HG03342 (cell line): ENCODE data around the gene SLC6A19.

Experiments used
- ATAC-seq: cut with Tn5 transposase; IDR thresholded peaks from one replicate; pipeline ENCODE4 v1.9.1; 2021; ENCODE audit warnings: mild to moderate bottlenecking, moderate library complexity; ENCODE audit not compliant: unreplicated experiment

SLC6A19 gene

DNA sequence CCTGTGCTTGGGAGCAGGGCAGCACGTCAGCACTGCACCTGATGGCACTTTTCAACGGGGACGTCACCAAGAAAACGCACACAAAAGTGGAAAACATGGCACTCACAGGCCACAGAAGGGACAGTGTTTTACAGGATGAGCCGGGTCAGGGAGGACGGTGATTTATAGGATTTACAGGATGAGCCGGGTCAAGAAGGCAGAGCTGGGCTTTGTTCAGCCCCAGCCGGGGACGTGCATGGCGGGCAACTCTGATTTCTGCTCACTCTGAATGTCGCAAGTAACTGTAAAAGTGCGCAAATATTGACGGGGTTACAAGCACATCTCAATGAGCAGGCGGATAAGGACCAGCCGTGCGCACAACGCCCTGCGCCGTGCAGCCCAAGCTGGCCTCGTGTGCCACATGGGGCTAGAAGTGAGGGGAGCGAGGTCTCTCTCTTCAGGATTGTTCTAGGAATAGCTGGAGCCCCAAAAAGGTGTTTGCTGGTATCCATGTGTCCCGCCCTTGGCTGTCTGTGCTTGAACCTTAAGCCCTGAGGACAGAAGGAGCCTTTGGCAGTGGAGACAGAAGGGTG, 40.2 kb downstream of the SLC6A19 start:
- ATAC-seq = no peak

DNA sequence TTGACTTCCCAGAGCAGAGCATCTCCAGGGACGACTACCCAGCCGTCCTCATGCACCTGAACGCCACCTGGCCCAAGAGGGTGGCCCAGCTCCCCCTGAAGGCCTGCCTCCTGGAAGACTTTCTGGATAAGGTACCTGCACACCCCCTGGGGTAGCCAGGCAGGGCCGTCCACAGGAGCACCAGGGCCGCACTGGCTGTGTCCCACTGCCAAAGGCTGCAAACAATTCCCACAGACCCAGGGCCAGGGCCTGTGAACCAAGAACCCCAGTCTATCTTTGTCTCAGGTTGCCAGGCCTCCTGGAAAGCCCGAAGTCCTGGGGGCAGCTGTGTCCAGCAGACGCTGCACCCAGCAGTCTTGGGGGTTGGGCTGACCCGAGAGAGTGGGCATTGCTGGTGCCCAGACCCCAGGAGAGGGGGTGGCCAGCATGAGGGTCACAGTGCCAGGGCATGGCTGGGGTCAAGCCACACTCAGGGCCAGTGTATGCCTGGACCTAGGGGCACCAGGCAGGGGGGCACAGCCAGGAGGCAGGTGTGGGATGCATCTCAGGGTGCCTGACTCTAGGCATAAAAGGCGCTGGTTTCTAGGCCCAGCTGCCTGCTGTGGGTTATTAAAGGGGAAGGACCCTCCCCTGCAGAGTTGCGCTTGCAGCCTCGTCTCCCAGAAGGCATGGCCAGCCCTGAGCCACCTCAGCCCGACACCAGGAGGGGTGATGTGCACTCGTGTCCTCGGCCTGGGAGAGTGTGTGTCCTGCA, 41.5 kb downstream of the SLC6A19 start:
- no peak for ATAC-seq

DNA sequence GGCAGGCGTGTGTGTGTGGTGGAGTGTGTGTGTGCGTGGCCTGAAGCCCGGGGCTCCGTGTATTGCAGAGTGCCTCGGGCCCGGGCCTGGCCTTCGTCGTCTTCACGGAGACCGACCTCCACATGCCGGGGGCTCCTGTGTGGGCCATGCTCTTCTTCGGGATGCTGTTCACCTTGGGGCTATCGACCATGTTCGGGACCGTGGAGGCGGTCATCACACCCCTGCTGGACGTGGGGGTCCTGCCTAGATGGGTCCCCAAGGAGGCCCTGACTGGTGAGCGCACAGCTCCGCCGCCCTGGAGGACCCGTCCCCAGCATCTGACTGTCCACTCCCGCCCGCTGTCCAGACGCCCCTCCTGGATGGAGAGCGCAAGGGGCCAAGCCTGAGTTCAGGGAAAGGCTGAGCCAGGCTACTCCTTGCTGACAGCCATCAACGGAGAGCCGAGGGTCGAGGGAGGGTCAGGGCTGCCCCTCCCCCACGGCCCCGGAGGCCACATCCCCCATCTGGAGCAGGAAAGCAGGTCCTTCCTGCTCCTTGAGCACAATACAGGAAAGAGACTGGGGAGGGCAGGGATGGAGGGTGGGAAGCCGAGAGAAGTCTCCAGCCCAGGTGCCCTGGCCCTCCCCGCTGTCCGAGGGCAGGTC, 42.2 kb downstream of the SLC6A19 start:
- no peak for ATAC-seq

DNA sequence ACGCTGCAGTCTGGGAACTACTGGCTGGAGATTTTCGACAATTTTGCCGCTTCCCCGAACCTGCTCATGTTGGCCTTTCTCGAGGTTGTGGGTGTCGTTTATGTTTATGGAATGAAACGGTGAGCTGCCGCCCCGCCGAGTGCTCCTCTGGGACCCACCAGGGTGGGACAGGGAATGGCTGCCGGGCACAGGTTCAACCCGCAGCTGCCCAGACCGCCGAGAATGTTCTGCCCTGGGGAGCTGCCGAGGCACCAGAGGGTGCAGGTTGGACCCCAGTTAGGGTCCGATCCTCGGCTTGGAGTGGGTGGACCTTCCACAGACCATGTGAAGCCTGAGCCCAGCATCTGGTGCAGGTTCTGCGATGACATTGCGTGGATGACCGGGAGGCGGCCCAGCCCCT, 42.9 kb downstream of the SLC6A19 start:
- no peak for ATAC-seq

DNA sequence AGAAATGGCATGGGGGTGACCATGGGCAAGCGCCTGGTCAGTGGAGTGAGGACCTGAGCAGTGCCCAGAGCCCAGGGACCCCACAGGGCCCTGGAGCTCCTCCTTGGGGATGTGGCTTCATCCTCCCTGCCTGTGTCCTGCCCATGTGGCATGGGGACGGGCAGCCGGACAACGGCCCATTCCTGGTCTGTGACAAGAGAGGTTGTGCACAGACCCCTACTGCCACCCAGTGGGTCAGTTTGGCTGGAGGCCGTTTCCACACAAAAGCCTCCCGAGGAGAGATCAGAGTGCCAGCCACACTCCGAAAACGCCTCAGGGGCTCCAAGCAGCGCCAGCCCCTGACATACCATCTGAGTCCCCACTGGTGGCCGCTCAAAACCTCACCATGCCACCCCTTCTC, 43.6 kb downstream of the SLC6A19 start:
- ATAC-seq = no peak

DNA sequence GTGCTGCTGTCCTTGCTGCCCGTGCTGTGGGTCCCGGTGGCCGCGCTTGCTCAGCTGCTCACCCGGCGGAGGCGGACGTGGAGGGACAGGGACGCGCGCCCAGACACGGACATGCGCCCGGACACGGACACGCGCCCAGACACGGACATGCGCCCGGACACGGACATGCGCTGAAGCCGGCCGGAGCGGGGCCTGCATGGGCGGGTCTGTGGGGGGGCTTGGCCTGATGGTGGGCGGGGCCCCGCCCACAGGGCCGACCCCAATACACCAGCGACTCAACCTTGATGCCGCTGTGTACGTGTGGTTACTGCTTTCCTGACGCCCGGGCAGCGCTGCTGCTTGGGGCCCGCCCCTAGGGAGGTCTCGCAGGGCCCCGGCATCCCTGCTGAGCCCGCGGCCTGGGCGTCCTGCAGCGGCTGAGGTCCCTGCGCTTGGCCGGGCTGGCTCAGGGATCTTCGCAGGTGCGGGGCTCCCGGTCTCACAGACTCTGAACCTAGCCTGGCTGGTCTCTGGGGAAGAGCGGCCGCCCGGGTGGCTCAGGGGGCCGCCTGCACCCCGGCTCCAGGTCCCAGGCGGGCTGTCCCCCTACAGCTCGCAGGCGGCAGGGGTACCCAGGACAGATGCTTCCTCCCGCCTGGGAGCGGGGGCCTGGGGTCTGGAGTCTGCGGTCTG, 44.6 kb downstream of the SLC6A19 start:
- ATAC-seq = no peak

DNA sequence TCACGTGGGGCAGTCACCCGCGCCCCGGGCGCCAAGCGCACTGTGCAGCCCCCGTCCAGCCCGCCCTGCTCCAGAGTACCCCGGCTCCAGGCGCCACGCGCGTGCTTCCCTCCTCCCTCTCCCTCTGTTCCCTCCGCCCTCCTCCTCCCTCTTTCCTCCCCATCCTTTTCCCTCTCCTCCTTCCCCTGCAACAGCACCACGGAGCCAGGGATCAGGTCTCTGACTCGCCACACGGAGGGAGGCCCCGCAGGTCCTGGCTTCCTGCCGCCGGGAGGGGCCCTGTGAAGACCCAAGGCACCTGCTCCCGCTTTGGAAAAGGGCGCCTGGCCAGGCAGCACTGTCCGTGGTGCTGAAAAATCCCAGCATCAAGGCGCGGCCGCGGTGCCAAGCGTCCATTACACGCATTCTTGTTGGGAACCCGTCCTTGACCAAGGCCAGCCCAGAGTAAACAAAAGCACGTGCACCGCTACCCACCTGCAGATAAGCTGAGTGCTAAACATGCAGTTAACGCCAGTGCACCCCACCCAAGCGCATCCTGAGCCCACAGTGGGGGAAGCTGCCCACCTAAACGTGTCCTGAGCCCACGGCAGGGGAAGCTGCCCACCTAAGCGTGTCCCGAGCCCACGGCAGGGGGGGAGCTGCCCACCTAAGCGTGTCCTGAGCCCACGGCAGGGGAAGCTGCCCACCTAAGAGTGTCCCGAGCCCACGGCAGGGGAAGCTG, 45.5 kb downstream of the SLC6A19 start:
- ATAC-seq = no peak

DNA sequence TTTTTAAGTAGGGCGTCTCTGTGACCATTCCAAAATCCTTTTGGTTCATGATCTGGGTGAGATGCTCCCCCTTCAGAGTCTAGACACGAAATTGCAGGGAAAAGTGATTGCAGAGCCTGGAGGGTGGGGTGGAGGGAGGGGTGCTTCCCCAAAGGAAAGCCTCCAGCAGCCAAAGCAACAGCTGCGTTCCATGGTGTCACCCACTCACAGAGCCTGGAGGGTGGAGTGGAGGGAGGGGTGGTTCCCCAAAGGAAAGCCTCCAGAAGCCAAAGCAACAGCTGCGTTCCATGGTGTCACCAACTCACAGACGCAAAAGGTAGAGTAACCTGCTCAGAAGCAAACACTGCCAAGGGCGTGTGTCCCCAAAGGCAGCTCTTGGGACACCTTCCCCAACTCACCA, 46.4 kb downstream of the SLC6A19 start:
- no peak for ATAC-seq

DNA sequence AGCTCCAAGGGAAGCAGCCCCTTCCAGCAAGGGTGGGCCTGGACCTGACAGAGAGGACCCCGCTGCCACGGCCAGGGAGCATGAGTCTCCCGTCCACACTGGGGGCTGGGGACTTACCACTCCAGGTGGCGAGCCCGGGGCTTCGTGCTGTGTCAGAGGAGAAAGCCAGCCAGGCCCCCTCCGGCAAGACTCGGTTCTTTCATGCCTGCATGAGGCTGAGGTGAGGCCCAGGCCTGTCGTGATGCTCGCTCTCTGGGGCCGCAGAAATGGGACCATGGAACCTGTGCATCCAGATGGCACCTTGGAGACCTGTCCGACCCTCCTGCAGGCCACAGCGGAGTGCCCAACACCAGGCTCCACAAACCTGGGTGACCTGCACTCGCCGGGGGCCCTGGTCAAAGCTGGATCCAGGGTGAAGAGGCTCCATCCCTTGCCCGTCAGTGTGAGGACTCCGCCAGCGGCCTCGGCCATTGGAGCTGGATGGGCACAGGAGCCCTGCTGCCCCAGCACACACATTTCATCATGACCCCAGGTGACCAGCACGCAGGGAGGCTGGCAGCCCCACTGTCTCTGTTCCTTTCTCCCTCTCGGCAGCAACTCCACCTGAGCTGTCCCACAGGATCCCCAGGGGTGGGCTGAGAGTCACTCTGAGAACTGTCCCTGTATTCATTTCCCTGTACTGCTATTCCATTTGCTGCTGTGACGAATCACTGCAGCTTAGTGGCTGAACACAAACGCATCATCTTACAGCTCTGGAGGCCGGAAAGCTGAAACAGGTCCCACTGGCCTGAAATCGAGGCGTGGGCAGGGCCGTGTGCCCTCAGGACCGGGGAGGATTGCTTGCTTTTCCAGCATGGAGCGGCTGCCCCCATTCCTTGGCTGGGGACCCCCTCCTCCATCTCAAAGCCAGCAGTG, 48.2 kb downstream of the SLC6A19 start:
- no peak for ATAC-seq

DNA sequence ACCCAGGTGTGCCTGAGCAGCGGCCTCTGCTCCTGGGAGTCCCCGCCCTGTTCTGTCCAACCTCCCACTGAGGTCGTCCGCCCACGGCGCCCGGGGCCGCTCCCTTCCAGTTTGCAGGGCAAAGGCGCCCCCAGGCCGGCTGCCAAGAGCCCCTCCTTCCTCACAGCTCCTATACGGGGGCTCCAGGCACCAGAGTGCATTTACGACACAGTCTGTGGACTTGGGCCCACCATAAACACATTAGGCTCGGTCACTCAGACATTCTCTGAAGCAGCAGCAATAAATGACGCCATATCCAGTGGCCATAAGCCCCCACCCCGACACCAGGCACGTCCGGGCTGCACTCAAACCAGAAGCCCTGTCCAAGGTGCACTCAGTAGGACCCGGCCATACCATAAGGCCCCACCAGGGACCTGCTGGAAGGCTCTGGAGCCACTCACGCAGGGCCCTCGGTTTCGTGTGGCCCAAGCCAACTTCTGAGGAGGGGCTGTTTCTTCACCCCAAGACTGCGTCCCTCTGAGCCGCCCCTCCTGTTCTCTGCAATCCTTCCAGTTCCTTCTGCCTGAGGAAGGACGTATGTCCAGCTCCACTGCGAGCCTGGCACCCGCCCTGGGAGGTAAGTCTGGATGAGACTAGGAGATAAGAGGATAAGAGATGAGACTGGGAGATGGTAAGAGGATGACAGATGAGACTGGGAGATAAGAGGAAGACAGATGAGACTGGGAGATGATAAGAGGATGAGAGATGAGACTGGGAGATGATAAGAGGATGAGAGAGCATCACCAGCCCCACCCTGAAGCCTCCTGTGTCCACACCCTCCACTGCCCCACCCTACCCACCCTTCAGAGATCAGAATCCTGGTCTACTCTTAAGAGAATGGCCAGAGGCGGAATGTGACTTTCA, 50.5 kb downstream of the SLC6A19 start:
- ATAC-seq = no peak

DNA sequence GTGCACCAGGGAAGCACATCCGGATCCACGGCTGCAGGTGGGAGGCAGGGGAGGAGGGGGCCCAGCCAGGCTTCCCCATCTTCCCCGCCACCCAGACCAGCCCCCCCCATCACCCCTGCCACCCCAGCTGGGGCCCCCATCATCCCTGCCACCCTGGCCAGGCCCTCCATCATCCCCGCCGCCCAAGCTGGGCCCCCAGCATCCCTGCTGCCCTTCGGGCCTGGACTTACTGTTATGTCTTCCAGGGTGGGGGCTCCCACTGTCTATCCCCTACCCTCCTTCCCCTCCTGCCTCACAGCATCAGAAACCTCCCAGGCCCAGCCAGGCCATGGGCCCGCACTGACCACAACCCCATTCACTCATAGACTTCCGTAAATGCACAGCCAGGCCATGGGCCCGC, 51.3 kb downstream of the SLC6A19 start:
- ATAC-seq = no peak

DNA sequence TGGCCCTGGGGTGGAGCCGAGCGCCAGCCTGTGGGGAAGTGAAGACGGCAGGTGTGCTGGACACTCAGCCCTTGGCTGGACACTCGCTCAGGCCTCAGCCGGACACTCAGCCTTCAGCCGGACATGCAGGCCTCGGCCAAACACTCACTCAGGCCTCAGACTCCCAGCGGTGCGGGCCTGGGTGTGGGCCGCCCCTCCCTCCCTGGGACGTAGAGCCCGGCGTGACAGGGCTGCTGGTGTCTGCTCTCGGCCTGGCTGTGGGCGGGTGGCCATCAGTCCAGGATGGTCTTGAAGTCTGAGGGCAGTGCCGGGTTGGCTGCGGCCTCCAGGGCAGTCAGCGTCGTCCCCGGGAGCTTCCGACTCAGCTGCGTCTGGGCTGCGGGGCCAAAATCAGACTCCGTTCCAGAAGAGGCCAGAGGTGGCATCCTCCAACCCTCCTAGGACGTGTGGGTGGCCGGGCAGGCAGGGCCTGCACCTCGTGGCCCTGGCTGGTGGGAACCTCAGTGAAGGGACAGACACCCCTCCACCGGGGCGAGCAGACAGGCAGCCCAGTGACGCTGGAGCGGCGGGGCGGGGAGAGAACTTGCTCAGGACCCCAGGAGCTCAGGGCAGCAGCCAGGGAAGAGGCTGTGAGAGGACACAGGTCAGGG, 52.2 kb downstream of the SLC6A19 start:
- ATAC-seq = no peak

DNA sequence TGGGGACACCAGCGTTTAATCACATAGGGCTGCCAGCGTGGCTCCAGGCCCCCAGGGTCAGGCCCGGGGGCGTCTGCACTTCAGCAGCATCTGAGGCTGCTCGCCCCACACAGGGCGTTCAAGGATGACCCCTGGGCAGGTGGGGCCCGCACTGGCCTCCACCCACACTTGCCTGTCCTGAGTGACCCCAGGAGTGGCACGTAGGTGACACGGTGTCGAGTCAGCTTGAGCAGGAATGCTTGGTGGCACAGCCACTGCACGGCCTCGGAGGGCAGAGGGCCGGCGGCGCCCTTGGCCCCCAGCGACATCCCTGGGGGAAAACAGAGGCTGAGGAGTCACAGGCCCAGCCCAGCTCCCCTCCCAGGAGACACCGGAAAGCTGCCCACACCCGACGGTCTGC, 52.8 kb downstream of the SLC6A19 start:
- no peak for ATAC-seq

DNA sequence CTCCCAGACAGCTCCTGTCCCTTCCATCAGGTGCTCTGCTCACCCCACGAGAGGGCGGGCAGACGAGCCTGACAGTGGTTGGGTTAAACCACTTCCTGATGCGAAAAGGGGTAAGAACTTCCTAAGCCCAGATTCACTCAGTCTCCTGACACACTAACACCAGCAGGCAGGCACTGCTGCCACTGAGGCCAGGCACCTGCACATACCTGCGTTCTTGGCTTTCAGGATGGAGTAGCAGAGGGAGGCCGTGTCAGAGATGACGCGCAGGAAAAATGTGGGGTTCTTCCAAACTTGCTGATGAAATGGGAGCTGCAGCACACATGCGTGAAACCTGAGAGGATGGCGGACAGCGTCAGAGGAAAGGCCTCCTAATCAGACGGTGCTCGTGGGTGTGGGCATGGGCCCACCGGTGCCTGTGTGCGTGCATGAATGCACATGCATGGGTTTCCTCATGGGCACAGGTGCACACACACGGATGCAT, 53.7 kb downstream of the SLC6A19 start:
- ATAC-seq = no peak

DNA sequence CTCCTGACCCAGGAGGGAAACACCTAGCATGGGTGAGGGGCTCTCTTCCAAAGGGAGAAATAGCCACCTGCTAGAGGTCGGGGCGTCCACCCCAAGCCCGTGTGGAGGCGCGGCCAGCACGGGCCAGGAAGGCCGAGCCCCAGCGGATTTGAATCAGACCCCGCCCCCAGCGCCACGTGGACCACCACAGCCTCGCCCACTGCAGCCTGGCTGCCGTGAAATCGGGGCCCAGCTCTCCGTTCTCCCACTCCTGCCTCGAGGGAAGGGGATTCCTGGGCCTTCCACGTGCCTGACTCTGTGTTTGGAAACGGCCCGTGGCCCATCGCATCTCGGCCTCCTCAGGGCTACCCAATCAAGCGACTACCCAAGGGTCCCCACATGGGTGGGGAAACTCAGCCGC, 55.4 kb downstream of the SLC6A19 start:
- no peak for ATAC-seq

DNA sequence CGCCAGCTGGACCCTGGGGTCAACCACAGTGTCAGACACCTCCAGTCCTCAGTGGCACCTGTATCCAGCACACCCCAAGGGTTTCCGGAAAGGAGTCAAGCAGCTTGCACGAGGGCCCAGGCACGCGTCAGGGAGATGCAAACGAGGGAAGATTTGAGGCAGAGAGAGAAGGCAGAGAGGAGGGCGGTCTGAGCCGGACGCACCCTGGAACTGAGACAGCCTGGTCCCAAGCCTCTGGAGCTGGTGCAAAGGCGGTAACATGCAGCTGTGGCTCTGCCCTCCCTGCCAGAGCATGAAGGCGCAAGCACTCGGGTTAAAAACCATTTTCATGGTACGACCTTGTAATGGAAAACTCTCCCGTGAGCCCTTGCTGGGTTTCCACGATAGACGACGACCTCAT, 56.0 kb downstream of the SLC6A19 start:
- no peak for ATAC-seq

DNA sequence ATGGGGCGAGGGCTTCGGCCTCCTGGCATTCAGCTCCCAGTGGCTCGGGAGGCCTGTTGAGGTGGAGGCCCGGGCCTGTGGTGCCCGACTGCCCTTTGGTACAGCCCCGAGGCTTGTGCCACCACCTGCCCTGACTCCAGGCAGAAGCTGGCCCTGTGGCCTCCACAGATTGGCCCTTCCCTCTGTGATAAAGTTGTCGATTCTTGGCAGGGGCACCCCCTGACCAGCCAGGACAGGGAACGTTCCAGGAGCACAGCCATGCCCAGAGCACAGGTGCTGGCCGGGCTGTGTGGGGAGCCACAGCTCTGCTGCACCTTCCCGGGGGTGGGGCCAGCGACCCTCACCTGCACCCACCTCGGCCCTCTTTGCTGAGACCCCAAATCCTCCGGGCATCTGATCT, 56.4 kb downstream of the SLC6A19 start:
- no peak for ATAC-seq

DNA sequence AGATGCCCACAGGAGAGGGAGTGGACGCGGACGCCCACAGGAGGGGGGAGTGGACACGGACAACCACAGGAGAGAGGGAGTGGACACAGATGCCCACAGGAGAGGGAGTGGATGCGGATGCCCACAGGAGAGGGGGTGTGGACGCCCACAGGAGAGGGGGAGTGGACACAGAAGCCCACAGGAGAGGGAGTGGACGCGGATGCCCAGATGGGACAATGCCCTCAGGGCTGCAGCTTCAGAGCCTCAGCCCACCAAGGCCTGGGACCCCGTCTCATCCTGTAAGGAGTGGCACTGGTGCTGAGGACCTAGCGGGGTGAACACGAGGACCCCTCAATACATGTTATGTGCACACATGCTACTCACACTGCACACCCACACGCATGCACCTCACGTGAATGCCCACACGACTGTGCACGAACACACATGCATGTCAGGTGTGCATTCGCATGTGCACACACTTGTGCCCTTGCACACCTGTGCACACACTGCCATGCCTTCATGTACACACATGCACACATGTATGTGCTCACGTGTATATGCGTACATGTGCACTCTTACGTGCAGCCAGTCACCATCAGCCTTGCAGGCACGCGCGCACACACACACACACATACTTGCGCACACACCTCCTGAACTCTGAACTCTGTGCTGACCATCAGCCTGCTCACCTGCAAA, 58.5 kb downstream of the SLC6A19 start:
- no peak for ATAC-seq
